ENCODE results near the gene ATP11A. TPM values are rescaled to one million over a fixed set of nuclear protein-coding genes. Genes with fewer than 3 reads are reported as not detected.

Gene ATP11A
- total RNA-seq, 1 donor from 2014 or later: 70.9 TPM

GRCh38 chr13:112885782-112886268 lies 196.0 kb downstream of the ATP11A start:
- peak overlapping the region; percentile 82 for H3K27ac Mint-ChIP-seq
- H3K27me3 Mint-ChIP-seq: peaks cover 3% of the 10 kb centered on the region
- no peak for TF ChIP-seq CTCF (conservative IDR thresholded peaks at IDR 0.05)
- no peaks in the 10 kb centered on the region for H3K36me3 Mint-ChIP-seq
- H3K9me3 Mint-ChIP-seq: no peaks in the 10 kb centered on the region
- H3K4me3 Mint-ChIP-seq: peak overlapping the region; percentile 74
- H3K4me1 Mint-ChIP-seq (ENCODE audit: unreplicated experiment): no peaks in the 10 kb centered on the region
- DNase-seq (ENCODE audit: extremely low spot score, unreplicated experiment): peak; percentile 85

GRCh38 chr13:112887151-112887550 lies 197.3 kb downstream of the ATP11A start:
- Mint-ChIP-seq H3K4me3 (no peak overlapping the region), H3K27me3 (peaks cover 3% of the 10 kb centered on the region), H3K27ac (no peak overlapping the region), H3K4me1 (ENCODE audit: unreplicated experiment) (peaks cover 10% of the 10 kb centered on the region), H3K36me3 (no peaks in the 10 kb centered on the region), H3K9me3 (no peaks in the 10 kb centered on the region)
- DNase-seq (ENCODE audit: extremely low spot score, unreplicated experiment): no peak
- no peak for TF ChIP-seq CTCF (conservative IDR thresholded peaks at IDR 0.05)

GRCh38 chr13:112887557-112887991 lies 197.7 kb downstream of the ATP11A start:
- H3K4me3 Mint-ChIP-seq: no peak overlapping the region

GRCh38 chr13:112888238-112889111 lies 198.6 kb downstream of the ATP11A start:
- Mint-ChIP-seq H3K27ac (no peak overlapping the region), H3K4me1 (ENCODE audit: unreplicated experiment) (peaks cover 22% of the 10 kb centered on the region), H3K27me3 (peaks cover 8% of the 10 kb centered on the region), H3K4me3 (no peak overlapping the region), H3K36me3 (no peaks in the 10 kb centered on the region), H3K9me3 (no peaks in the 10 kb centered on the region)
- no peak for TF ChIP-seq CTCF (conservative IDR thresholded peaks at IDR 0.05)
- no peak for DNase-seq (ENCODE audit: extremely low spot score, unreplicated experiment)

More at GRCh38 chr13:112887557-112887991, 197.7 kb downstream of the ATP11A start:
- peaks cover 3% of the 10 kb centered on the region for H3K27me3 Mint-ChIP-seq
- no peak overlapping the region for H3K27ac Mint-ChIP-seq
- peaks cover 13% of the 10 kb centered on the region for H3K4me1 Mint-ChIP-seq (ENCODE audit: unreplicated experiment)
- no peaks in the 10 kb centered on the region for H3K9me3 Mint-ChIP-seq
- no peak for TF ChIP-seq CTCF (conservative IDR thresholded peaks at IDR 0.05)
- DNase-seq (ENCODE audit: extremely low spot score, unreplicated experiment): no peak
- no peaks in the 10 kb centered on the region for H3K36me3 Mint-ChIP-seq

- Mint-ChIP-seq H3K4me1 (ENCODE audit: unreplicated experiment) (peaks cover 24% of the 10 kb centered on the region), H3K4me3 (no peak overlapping the region), H3K27ac (no peak overlapping the region), H3K36me3 (no peaks in the 10 kb centered on the region), H3K9me3 (no peaks in the 10 kb centered on the region), H3K27me3 (peaks cover 8% of the 10 kb centered on the region)
- DNase-seq (ENCODE audit: extremely low spot score, unreplicated experiment): no peak
- TF ChIP-seq CTCF (conservative IDR thresholded peaks at IDR 0.05): no peak
These were observed 199.8 kb downstream of the ATP11A start for GRCh38 chr13:112889351-112890290.
